ENCODE measurements around the gene NRXN3.
A peak's percentile ranks its signal among the peaks of the same experiment; 100 is the strongest.

Gene NRXN3

DNA sequence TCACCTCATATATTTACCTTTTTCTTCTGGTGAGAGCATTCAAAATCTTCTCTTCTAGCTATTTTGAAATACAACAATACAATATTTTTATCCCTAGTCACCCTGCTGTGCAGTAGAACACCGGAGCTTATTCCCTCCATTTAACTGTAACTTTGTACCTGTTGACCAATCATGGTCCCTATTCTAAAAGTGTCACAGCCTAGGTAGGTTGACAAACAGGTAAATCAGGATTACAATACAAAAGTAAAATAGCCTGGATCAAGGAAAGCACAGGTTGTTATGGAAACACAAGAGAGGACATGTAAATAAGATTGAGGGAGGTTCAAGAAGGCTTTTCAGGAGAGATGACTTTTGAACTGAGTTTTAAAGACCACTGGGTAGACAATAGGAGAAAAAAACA, 1370.2 kb downstream of the NRXN3 start:
- ChIA-PET POLR2A (no interaction called here), CTCF (interaction anchor here (1.2 kb wide), 1 partner anchor 11 kb away, joined by 3 read pairs; no protein-coding TSS in a partner anchor)
- no peaks in the 10 kb centered on the region for H3K27me3 ChIP-seq (replicated peaks in 2 of 5; ENCODE audit: control insufficient read depth in 4 of 5, insufficient read depth in 5 of 5, low read length in 4 of 5)
- H3K27ac ChIP-seq (ENCODE audit: insufficient read depth in 1 of 2, low read depth in 1 of 2, low read length in 2 of 2, poor library complexity in 1 of 2, severe bottlenecking in 2 of 2), result no peak overlapping the region
- 100% methylated on average over 1 of the region's 1 CpG for WGBS (ENCODE audit: insufficient coverage)
- no peaks in the 10 kb centered on the region for H3K36me3 ChIP-seq (ENCODE audit: control insufficient read depth in 4 of 4, insufficient read depth in 4 of 4, low read length in 3 of 4)
- H3K4me3 ChIP-seq (ENCODE audit: control insufficient read depth in 1 of 7, extremely low read depth in 1 of 7, insufficient read depth in 4 of 7, low read depth in 2 of 7, low read length in 6 of 7), result no peak overlapping the region
- H3K9me3 ChIP-seq (ENCODE audit: control extremely low read depth in 1 of 5, control insufficient read depth in 4 of 5, insufficient read depth in 2 of 5, low read depth in 1 of 5, low read length in 4 of 5), result no peaks in the 10 kb centered on the region
- H3K4me1 ChIP-seq (ENCODE audit: control extremely low read depth in 1 of 4, control insufficient read depth in 4 of 4, insufficient read depth in 4 of 4, low read length in 3 of 4), result no peaks in the 10 kb centered on the region
- no peak for DNase-seq

DNA sequence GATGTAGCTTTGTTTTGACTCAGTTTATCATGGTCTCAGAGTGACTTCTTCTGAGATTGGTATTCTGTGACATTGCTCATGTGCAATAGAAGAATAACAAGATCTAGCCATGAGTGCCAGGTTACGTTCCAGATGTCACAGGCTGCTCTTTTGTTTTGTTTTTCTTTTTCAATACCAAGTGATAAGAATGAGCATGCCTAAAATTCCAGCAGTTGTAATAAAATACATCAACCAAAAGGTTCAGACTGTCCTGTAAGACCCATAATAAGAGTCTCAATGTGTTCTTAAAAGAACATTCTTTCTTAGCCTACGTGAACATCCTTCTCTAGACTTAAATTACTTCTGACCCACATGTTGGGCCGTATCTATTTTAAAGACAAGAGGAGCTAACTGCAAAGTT, 1371.9 kb downstream of the NRXN3 start:
- Histone ChIP-seq H3K27ac (ENCODE audit: insufficient read depth in 1 of 2, low read depth in 1 of 2, low read length in 2 of 2, poor library complexity in 1 of 2, severe bottlenecking in 2 of 2) (no peak overlapping the region), H3K36me3 (ENCODE audit: control insufficient read depth in 4 of 4, insufficient read depth in 4 of 4, low read length in 3 of 4) (no peaks in the 10 kb centered on the region), H3K4me1 (ENCODE audit: control extremely low read depth in 1 of 4, control insufficient read depth in 4 of 4, insufficient read depth in 4 of 4, low read length in 3 of 4) (no peaks in the 10 kb centered on the region), H3K27me3 (replicated peaks in 2 of 5; ENCODE audit: control insufficient read depth in 4 of 5, insufficient read depth in 5 of 5, low read length in 4 of 5) (no peaks in the 10 kb centered on the region), H3K4me3 (ENCODE audit: control insufficient read depth in 1 of 7, extremely low read depth in 1 of 7, insufficient read depth in 4 of 7, low read depth in 2 of 7, low read length in 6 of 7) (no peak overlapping the region), H3K9me3 (ENCODE audit: control extremely low read depth in 1 of 5, control insufficient read depth in 4 of 5, insufficient read depth in 2 of 5, low read depth in 1 of 5, low read length in 4 of 5) (no peaks in the 10 kb centered on the region)
- ChIA-PET CTCF (interaction anchor here (0.8 kb wide), 1 partner anchor 65 kb away, joined by 3 read pairs; no protein-coding TSS in a partner anchor), POLR2A (no interaction called here)
- DNase-seq, result no peak
- 90% methylated on average over 2 of the region's 3 CpGs for whole genome bisulfite sequencing (ENCODE audit: insufficient coverage)

DNA sequence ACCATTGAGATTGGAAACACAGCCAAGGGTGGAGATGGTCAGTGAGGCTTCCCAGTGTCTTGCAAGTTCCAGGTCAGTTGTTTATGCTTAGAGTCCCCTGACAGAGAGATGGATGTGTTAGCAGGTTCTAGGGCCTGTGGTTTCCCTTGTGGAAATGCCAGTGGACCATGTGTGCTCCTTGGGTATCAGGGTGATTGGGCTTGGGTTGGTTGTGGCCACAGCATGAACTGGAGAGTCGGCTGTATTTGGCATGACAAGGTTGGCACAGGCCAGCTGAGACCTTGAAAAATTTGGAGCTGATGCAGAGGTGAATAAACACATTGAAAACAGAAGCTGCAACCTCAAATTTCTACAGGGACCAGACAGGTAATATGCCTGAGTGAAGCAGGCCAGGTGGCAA, 1373.2 kb downstream of the NRXN3 start:
- Histone ChIP-seq H3K4me1 (ENCODE audit: control extremely low read depth in 1 of 4, control insufficient read depth in 4 of 4, insufficient read depth in 4 of 4, low read length in 3 of 4) (no peaks in the 10 kb centered on the region), H3K27ac (ENCODE audit: insufficient read depth in 1 of 2, low read depth in 1 of 2, low read length in 2 of 2, poor library complexity in 1 of 2, severe bottlenecking in 2 of 2) (no peak overlapping the region), H3K4me3 (ENCODE audit: control insufficient read depth in 1 of 7, extremely low read depth in 1 of 7, insufficient read depth in 4 of 7, low read depth in 2 of 7, low read length in 6 of 7) (no peak overlapping the region), H3K36me3 (ENCODE audit: control insufficient read depth in 4 of 4, insufficient read depth in 4 of 4, low read length in 3 of 4) (no peaks in the 10 kb centered on the region), H3K9me3 (ENCODE audit: control extremely low read depth in 1 of 5, control insufficient read depth in 4 of 5, insufficient read depth in 2 of 5, low read depth in 1 of 5, low read length in 4 of 5) (no peaks in the 10 kb centered on the region), H3K27me3 (replicated peaks in 2 of 5; ENCODE audit: control insufficient read depth in 4 of 5, insufficient read depth in 5 of 5, low read length in 4 of 5) (no peaks in the 10 kb centered on the region)
- ChIA-PET POLR2A (no interaction called here), CTCF (interaction anchor here (0.8 to 1.5 kb wide), 3 partner anchors 20 to 574 kb away, joined by 3 to 4 read pairs (median 4); no protein-coding TSS in a partner anchor)
- DNase-seq, result no peak
- WGBS (ENCODE audit: insufficient coverage), result 85% methylated on average over 1 of the region's 1 CpG

DNA sequence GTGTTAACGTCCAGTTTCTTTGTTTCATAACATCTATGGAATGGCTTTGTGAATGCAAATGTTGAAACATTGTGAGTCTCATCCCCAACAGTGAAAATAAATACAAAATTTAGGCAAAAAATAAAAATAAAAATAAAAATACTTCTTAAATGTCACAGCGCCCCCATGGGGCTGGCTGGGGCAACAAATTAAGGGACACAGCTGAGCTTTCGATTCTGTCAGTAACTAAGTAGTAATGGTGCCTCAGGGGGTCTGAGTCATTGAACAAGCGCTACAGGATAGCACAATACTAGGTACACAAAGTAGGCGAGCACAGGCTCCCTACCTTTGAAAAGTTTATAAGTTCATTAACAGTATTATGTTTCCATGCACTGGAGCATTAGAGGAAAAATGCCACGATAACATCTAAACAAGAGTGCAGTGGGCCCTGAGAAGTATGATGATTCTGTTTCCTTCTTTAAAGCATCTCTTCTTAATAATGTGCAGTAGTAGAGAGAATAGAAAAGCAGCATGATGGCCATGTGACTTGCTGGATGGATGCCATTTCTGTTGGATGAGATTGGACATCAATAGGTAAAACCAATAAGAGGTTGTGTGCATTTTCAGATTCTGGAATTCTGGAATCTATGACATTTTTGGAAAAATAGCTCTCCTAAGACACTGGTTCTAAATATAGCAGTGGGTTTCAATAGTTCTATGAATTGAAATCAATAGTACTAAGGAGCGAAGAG, 1374.0 kb downstream of the NRXN3 start:
- Histone ChIP-seq H3K9me3 (ENCODE audit: control extremely low read depth in 1 of 5, control insufficient read depth in 4 of 5, insufficient read depth in 2 of 5, low read depth in 1 of 5, low read length in 4 of 5) (no peaks in the 10 kb centered on the region), H3K4me1 (ENCODE audit: control extremely low read depth in 1 of 4, control insufficient read depth in 4 of 4, insufficient read depth in 4 of 4, low read length in 3 of 4) (no peaks in the 10 kb centered on the region), H3K27ac (ENCODE audit: insufficient read depth in 1 of 2, low read depth in 1 of 2, low read length in 2 of 2, poor library complexity in 1 of 2, severe bottlenecking in 2 of 2) (no peak overlapping the region), H3K27me3 (replicated peaks in 2 of 5; ENCODE audit: control insufficient read depth in 4 of 5, insufficient read depth in 5 of 5, low read length in 4 of 5) (no peaks in the 10 kb centered on the region), H3K4me3 (ENCODE audit: control insufficient read depth in 1 of 7, extremely low read depth in 1 of 7, insufficient read depth in 4 of 7, low read depth in 2 of 7, low read length in 6 of 7) (no peak overlapping the region), H3K36me3 (ENCODE audit: control insufficient read depth in 4 of 4, insufficient read depth in 4 of 4, low read length in 3 of 4) (no peaks in the 10 kb centered on the region)
- POLR2A ChIA-PET, result no interaction called here
- CTCF ChIA-PET, result interaction anchor here (0.6 to 1.5 kb wide), 5 partner anchors 15 to 575 kb away, joined by 3 to 4 read pairs (median 3); no protein-coding TSS in a partner anchor
- 75% methylated on average over 6 of the region's 7 CpGs for WGBS (ENCODE audit: insufficient coverage)
- peak; percentile 8 to 28 (median 17) for DNase-seq

DNA sequence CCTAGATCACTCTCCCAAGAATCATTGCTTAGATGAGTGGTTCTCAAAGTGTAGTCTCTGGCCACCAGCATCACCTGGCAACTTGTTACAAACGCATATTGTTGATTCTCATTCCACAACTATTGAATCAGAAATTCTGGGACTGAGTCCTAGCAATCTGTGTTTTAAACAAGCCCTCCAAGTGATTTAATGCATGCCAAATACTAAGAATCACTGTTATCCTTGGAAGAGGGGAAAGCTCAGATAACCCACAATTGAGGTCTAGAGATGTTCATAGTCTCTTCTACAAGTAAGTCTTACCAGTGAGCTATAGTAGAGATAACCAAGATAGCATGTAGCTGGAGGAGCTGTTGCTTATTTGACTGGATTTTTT, 1374.5 kb downstream of the NRXN3 start:
- no peaks in the 10 kb centered on the region for H3K27me3 ChIP-seq (replicated peaks in 2 of 5; ENCODE audit: control insufficient read depth in 4 of 5, insufficient read depth in 5 of 5, low read length in 4 of 5)
- no peaks in the 10 kb centered on the region for H3K36me3 ChIP-seq (ENCODE audit: control insufficient read depth in 4 of 4, insufficient read depth in 4 of 4, low read length in 3 of 4)
- POLR2A ChIA-PET, result no interaction called here
- no peak overlapping the region for H3K4me3 ChIP-seq (ENCODE audit: control insufficient read depth in 1 of 7, extremely low read depth in 1 of 7, insufficient read depth in 4 of 7, low read depth in 2 of 7, low read length in 6 of 7)
- CTCF ChIA-PET, result interaction anchor here (0.6 to 1.5 kb wide), 3 partner anchors 16 to 539 kb away, joined by 3 to 4 read pairs (median 3); no protein-coding TSS in a partner anchor
- no peak for DNase-seq
- H3K9me3 ChIP-seq (ENCODE audit: control extremely low read depth in 1 of 5, control insufficient read depth in 4 of 5, insufficient read depth in 2 of 5, low read depth in 1 of 5, low read length in 4 of 5), result no peaks in the 10 kb centered on the region
- 75% methylated on average over 1 of the region's 1 CpG for WGBS (ENCODE audit: insufficient coverage)
- no peak overlapping the region for H3K27ac ChIP-seq (ENCODE audit: insufficient read depth in 1 of 2, low read depth in 1 of 2, low read length in 2 of 2, poor library complexity in 1 of 2, severe bottlenecking in 2 of 2)
- H3K4me1 ChIP-seq (ENCODE audit: control extremely low read depth in 1 of 4, control insufficient read depth in 4 of 4, insufficient read depth in 4 of 4, low read length in 3 of 4), result no peaks in the 10 kb centered on the region

DNA sequence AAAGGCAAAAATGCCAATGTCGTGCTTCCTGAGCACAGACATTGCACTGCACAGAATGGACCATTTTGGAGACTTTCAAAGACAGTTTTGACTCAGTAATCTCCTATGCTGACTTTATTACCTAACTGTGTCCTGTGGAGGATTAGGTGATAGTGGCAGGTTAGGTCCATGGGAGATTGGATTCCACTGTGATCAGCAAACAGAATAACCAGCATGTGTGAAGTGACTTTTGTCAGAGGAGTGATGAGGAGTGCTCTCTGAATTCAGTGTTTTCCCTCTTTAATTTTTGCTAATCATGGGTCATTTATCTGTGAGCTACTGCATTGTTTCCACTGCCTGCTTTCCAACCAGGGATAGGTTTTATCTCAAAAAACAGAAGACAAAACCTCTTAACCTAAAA, 1378.7 kb downstream of the NRXN3 start:
- Histone ChIP-seq H3K9me3 (ENCODE audit: control extremely low read depth in 1 of 5, control insufficient read depth in 4 of 5, insufficient read depth in 2 of 5, low read depth in 1 of 5, low read length in 4 of 5) (no peaks in the 10 kb centered on the region), H3K36me3 (ENCODE audit: control insufficient read depth in 4 of 4, insufficient read depth in 4 of 4, low read length in 3 of 4) (no peaks in the 10 kb centered on the region), H3K4me1 (ENCODE audit: control extremely low read depth in 1 of 4, control insufficient read depth in 4 of 4, insufficient read depth in 4 of 4, low read length in 3 of 4) (no peaks in the 10 kb centered on the region), H3K4me3 (ENCODE audit: control insufficient read depth in 1 of 7, extremely low read depth in 1 of 7, insufficient read depth in 4 of 7, low read depth in 2 of 7, low read length in 6 of 7) (no peak overlapping the region), H3K27me3 (replicated peaks in 2 of 5; ENCODE audit: control insufficient read depth in 4 of 5, insufficient read depth in 5 of 5, low read length in 4 of 5) (no peaks in the 10 kb centered on the region), H3K27ac (ENCODE audit: insufficient read depth in 1 of 2, low read depth in 1 of 2, low read length in 2 of 2, poor library complexity in 1 of 2, severe bottlenecking in 2 of 2) (no peak overlapping the region)
- CTCF ChIA-PET, result no interaction called here
- DNase-seq, result no peak
- POLR2A ChIA-PET, result no interaction called here
- WGBS (ENCODE audit: insufficient coverage), result 100% methylated on average over 1 of the region's 1 CpG

DNA sequence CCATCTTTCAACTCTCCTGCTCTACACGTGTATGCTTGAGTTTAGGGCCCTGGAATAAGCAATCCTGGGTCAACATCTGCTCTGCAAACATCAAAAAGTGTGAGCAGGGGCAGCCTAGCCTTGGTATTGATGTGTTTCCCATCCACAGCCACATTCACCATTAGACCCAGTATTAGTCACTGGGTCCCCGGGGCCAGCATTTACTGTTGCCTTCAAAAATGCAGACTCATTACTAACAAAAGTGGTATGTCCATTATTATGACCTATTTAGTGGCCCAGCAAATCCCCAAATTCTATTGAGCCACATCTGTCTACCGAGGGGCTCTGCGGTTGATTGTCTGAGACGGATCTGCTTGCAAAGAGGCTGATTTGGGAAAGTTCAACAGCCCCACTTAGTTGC, 1379.3 kb downstream of the NRXN3 start:
- Histone ChIP-seq H3K9me3 (ENCODE audit: control extremely low read depth in 1 of 5, control insufficient read depth in 4 of 5, insufficient read depth in 2 of 5, low read depth in 1 of 5, low read length in 4 of 5) (no peaks in the 10 kb centered on the region), H3K4me1 (ENCODE audit: control extremely low read depth in 1 of 4, control insufficient read depth in 4 of 4, insufficient read depth in 4 of 4, low read length in 3 of 4) (no peaks in the 10 kb centered on the region), H3K36me3 (ENCODE audit: control insufficient read depth in 4 of 4, insufficient read depth in 4 of 4, low read length in 3 of 4) (no peaks in the 10 kb centered on the region), H3K4me3 (ENCODE audit: control insufficient read depth in 1 of 7, extremely low read depth in 1 of 7, insufficient read depth in 4 of 7, low read depth in 2 of 7, low read length in 6 of 7) (no peak overlapping the region), H3K27me3 (replicated peaks in 2 of 5; ENCODE audit: control insufficient read depth in 4 of 5, insufficient read depth in 5 of 5, low read length in 4 of 5) (no peaks in the 10 kb centered on the region), H3K27ac (ENCODE audit: insufficient read depth in 1 of 2, low read depth in 1 of 2, low read length in 2 of 2, poor library complexity in 1 of 2, severe bottlenecking in 2 of 2) (no peak overlapping the region)
- POLR2A ChIA-PET, result no interaction called here
- 84% methylated on average over 3 of the region's 5 CpGs for WGBS (ENCODE audit: insufficient coverage)
- no peak for DNase-seq
- CTCF ChIA-PET, result no interaction called here

Measured in common myeloid progenitor, CD34-positive (primary cell).